ENCODE results near the gene CDK5RAP2. TPM values are rescaled to one million over a fixed set of nuclear protein-coding genes. Genes with fewer than 3 reads are reported as not detected.

The CDK5RAP2 gene
- polyA plus RNA-seq, 1 donor, result 42.0 TPM

GRCh38 chr9:120593250-120593954 is 13.4 kb upstream of the CDK5RAP2 start:
- Histone ChIP-seq H3K27ac (ENCODE audit: low read length) (no peak overlapping the region), H3K9me3 (ENCODE audit: control insufficient read depth, low read depth, low read length) (no peaks in the 10 kb centered on the region), H3K36me3 (ENCODE audit: control insufficient read depth, insufficient read depth, low read length) (no peaks in the 10 kb centered on the region), H3K4me1 (ENCODE audit: control insufficient read depth, insufficient read depth, low read length) (no peaks in the 10 kb centered on the region), H3K27me3 (ENCODE audit: control insufficient read depth, insufficient read depth, low read length) (no peaks in the 10 kb centered on the region), H3K4me3 (ENCODE audit: low read length) (no peak overlapping the region)
- DNase-seq, result no peak
- WGBS (ENCODE audit: insufficient coverage, low lambda C conversion rate), result no CpG with 5 or more reads among the region's 5 CpGs

GRCh38 chr9:120592210-120592609 is 12.2 kb upstream of the CDK5RAP2 start:
- no CpG with 5 or more reads among the region's 8 CpGs for WGBS (ENCODE audit: insufficient coverage, low lambda C conversion rate)
- no peak for DNase-seq
- H3K36me3 ChIP-seq (ENCODE audit: control insufficient read depth, insufficient read depth, low read length), result no peaks in the 10 kb centered on the region
- H3K4me1 ChIP-seq (ENCODE audit: control insufficient read depth, insufficient read depth, low read length), result no peaks in the 10 kb centered on the region
- H3K27me3 ChIP-seq (ENCODE audit: control insufficient read depth, insufficient read depth, low read length), result no peaks in the 10 kb centered on the region
- H3K4me3 ChIP-seq (ENCODE audit: low read length), result no peak overlapping the region
- no peaks in the 10 kb centered on the region for H3K9me3 ChIP-seq (ENCODE audit: control insufficient read depth, low read depth, low read length)
- no peak overlapping the region for H3K27ac ChIP-seq (ENCODE audit: low read length)

- WGBS (ENCODE audit: insufficient coverage, low lambda C conversion rate), result no CpG with 5 or more reads among the region's 1 CpG
- H3K27me3 ChIP-seq (ENCODE audit: control insufficient read depth, insufficient read depth, low read length), result no peaks in the 10 kb centered on the region
- H3K4me3 ChIP-seq (ENCODE audit: low read length), result no peak overlapping the region
- DNase-seq, result no peak
- no peak overlapping the region for H3K27ac ChIP-seq (ENCODE audit: low read length)
- H3K9me3 ChIP-seq (ENCODE audit: control insufficient read depth, low read depth, low read length), result no peaks in the 10 kb centered on the region
- H3K4me1 ChIP-seq (ENCODE audit: control insufficient read depth, insufficient read depth, low read length), result no peaks in the 10 kb centered on the region
- no peaks in the 10 kb centered on the region for H3K36me3 ChIP-seq (ENCODE audit: control insufficient read depth, insufficient read depth, low read length)
Observed at GRCh38 chr9:120587328-120587727, 7.4 kb upstream of the CDK5RAP2 start.

GRCh38 chr9:120583958-120584369 is 4.0 kb upstream of the CDK5RAP2 start:
- DNase-seq, result peak; percentile 56 to 72
- peaks cover 5% of the 10 kb centered on the region for H3K4me1 ChIP-seq (ENCODE audit: control insufficient read depth, insufficient read depth, low read length)
- H3K4me3 ChIP-seq (ENCODE audit: low read length), result no peak overlapping the region
- H3K27ac ChIP-seq (ENCODE audit: low read length), result peak overlapping the region; percentile 8
- WGBS (ENCODE audit: insufficient coverage, low lambda C conversion rate), result no CpG with 5 or more reads among the region's 3 CpGs
- H3K27me3 ChIP-seq (ENCODE audit: control insufficient read depth, insufficient read depth, low read length), result no peaks in the 10 kb centered on the region
- no peaks in the 10 kb centered on the region for H3K36me3 ChIP-seq (ENCODE audit: control insufficient read depth, insufficient read depth, low read length)
- no peaks in the 10 kb centered on the region for H3K9me3 ChIP-seq (ENCODE audit: control insufficient read depth, low read depth, low read length)

GRCh38 chr9:120579139-120580050 is 572 bp downstream of the CDK5RAP2 start:
- H3K36me3 ChIP-seq (ENCODE audit: control insufficient read depth, insufficient read depth, low read length), result no peaks in the 10 kb centered on the region
- H3K4me3 ChIP-seq (ENCODE audit: low read length), result peak overlapping the region; percentile 93
- no peaks in the 10 kb centered on the region for H3K9me3 ChIP-seq (ENCODE audit: control insufficient read depth, low read depth, low read length)
- no CpG with 5 or more reads among the region's 31 CpGs for WGBS (ENCODE audit: insufficient coverage, low lambda C conversion rate)
- H3K4me1 ChIP-seq (ENCODE audit: control insufficient read depth, insufficient read depth, low read length), result peaks cover 7% of the 10 kb centered on the region
- H3K27me3 ChIP-seq (ENCODE audit: control insufficient read depth, insufficient read depth, low read length), result no peaks in the 10 kb centered on the region
- DNase-seq, result peak in 1 of 2 donors; percentile 22
- peak overlapping the region; percentile 43 for H3K27ac ChIP-seq (ENCODE audit: low read length)

GRCh38 chr9:120574473-120574872 is 5.5 kb downstream of the CDK5RAP2 start:
- Histone ChIP-seq H3K36me3 (ENCODE audit: control insufficient read depth, insufficient read depth, low read length) (peaks cover 17% of the 10 kb centered on the region), H3K9me3 (ENCODE audit: control insufficient read depth, low read depth, low read length) (no peaks in the 10 kb centered on the region), H3K27ac (ENCODE audit: low read length) (peak overlapping the region; percentile 53), H3K27me3 (ENCODE audit: control insufficient read depth, insufficient read depth, low read length) (no peaks in the 10 kb centered on the region), H3K4me3 (ENCODE audit: low read length) (no peak overlapping the region), H3K4me1 (ENCODE audit: control insufficient read depth, insufficient read depth, low read length) (peaks cover 26% of the 10 kb centered on the region)
- DNase-seq, result peak; percentile 21 to 39
- 43% methylated on average over 1 of the region's 2 CpGs for WGBS (ENCODE audit: insufficient coverage, low lambda C conversion rate)

GRCh38 chr9:120572472-120572871 is 7.5 kb downstream of the CDK5RAP2 start:
- Histone ChIP-seq H3K27ac (ENCODE audit: low read length) (peak overlapping the region; percentile 67), H3K9me3 (ENCODE audit: control insufficient read depth, low read depth, low read length) (no peaks in the 10 kb centered on the region), H3K4me3 (ENCODE audit: low read length) (no peak overlapping the region), H3K27me3 (ENCODE audit: control insufficient read depth, insufficient read depth, low read length) (no peaks in the 10 kb centered on the region), H3K36me3 (ENCODE audit: control insufficient read depth, insufficient read depth, low read length) (peaks cover 37% of the 10 kb centered on the region), H3K4me1 (ENCODE audit: control insufficient read depth, insufficient read depth, low read length) (peaks cover 22% of the 10 kb centered on the region)
- no CpG with 5 or more reads among the region's 1 CpG for WGBS (ENCODE audit: insufficient coverage, low lambda C conversion rate)
- no peak for DNase-seq

- no peaks in the 10 kb centered on the region for H3K27me3 ChIP-seq (ENCODE audit: control insufficient read depth, insufficient read depth, low read length)
- H3K4me1 ChIP-seq (ENCODE audit: control insufficient read depth, insufficient read depth, low read length), result peaks cover 22% of the 10 kb centered on the region
- peak overlapping the region; percentile 92 for H3K27ac ChIP-seq (ENCODE audit: low read length)
- peak; percentile 94 to 95 for DNase-seq
- no peaks in the 10 kb centered on the region for H3K9me3 ChIP-seq (ENCODE audit: control insufficient read depth, low read depth, low read length)
- no peak overlapping the region for H3K4me3 ChIP-seq (ENCODE audit: low read length)
- WGBS (ENCODE audit: insufficient coverage, low lambda C conversion rate), result no CpG with 5 or more reads among the region's 11 CpGs
- peaks cover 38% of the 10 kb centered on the region for H3K36me3 ChIP-seq (ENCODE audit: control insufficient read depth, insufficient read depth, low read length)
Observed at GRCh38 chr9:120571443-120572257, 8.3 kb downstream of the CDK5RAP2 start.

GRCh38 chr9:120570296-120570695 is 9.7 kb downstream of the CDK5RAP2 start:
- H3K4me1 ChIP-seq (ENCODE audit: control insufficient read depth, insufficient read depth, low read length), result peaks cover 22% of the 10 kb centered on the region
- H3K4me3 ChIP-seq (ENCODE audit: low read length), result no peak overlapping the region
- H3K27ac ChIP-seq (ENCODE audit: low read length), result peak overlapping the region; percentile 92
- H3K9me3 ChIP-seq (ENCODE audit: control insufficient read depth, low read depth, low read length), result no peaks in the 10 kb centered on the region
- no peak for DNase-seq
- 83% methylated on average over 1 of the region's 5 CpGs for WGBS (ENCODE audit: insufficient coverage, low lambda C conversion rate)
- no peaks in the 10 kb centered on the region for H3K27me3 ChIP-seq (ENCODE audit: control insufficient read depth, insufficient read depth, low read length)
- peaks cover 51% of the 10 kb centered on the region for H3K36me3 ChIP-seq (ENCODE audit: control insufficient read depth, insufficient read depth, low read length)

GRCh38 chr9:120569556-120569955 is 10.4 kb downstream of the CDK5RAP2 start:
- H3K36me3 ChIP-seq (ENCODE audit: control insufficient read depth, insufficient read depth, low read length), result peaks cover 56% of the 10 kb centered on the region
- no peaks in the 10 kb centered on the region for H3K27me3 ChIP-seq (ENCODE audit: control insufficient read depth, insufficient read depth, low read length)
- no peaks in the 10 kb centered on the region for H3K9me3 ChIP-seq (ENCODE audit: control insufficient read depth, low read depth, low read length)
- no peak for DNase-seq
- H3K27ac ChIP-seq (ENCODE audit: low read length), result no peak overlapping the region
- peaks cover 22% of the 10 kb centered on the region for H3K4me1 ChIP-seq (ENCODE audit: control insufficient read depth, insufficient read depth, low read length)
- no peak overlapping the region for H3K4me3 ChIP-seq (ENCODE audit: low read length)
- WGBS (ENCODE audit: insufficient coverage, low lambda C conversion rate), result 100% methylated on average over 3 of the region's 5 CpGs
